Sigmoid colon (tissue), 3 donors: ENCODE data around the gene PRICKLE2.

ENCODE experiments used
- POLR2A ChIP-seq, 2 donors: fragments of 450-650 bp; IDR thresholded peaks; one replicate each; pipeline ENCODE4 v1.6.1; 2016; ENCODE audit warnings: antibody characterized with exemption in 2 of 2, mild to moderate bottlenecking in 2 of 2, moderate library complexity in 2 of 2
- TF ChIP-seq, protein P1 (sequence below), 4 experiments: fragments of 450-650 bp in 3 of 4; fragments of 200-600 bp in 1 of 4; IDR thresholded peaks; one replicate each; pipeline ENCODE4 v1.5.1; 2016 to 2019; ENCODE audit warnings: antibody characterized with exemption in 4 of 4, mild to moderate bottlenecking in 3 of 4, moderate library complexity in 2 of 4

DNA sequence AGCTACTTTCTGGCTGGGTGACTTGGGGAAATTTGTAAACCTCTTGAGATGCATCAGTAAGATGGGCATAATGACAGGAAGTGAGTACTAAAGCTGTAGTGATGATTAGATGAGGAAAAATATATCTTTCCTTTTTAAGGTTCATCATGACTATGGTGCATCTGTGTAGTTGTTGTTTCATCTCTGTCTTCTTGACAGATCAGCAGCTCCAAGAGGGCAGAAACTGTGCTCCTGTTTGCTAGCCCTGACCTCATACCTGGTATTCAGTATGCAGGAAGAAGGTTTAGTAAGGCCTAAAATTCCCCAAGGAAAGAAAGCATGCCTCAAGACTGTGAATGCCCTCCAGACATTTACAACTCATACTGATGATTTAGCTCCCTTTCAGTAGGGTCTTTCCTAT lies 119.5 kb downstream of the PRICKLE2 start:
- TF ChIP-seq, protein P1, sequence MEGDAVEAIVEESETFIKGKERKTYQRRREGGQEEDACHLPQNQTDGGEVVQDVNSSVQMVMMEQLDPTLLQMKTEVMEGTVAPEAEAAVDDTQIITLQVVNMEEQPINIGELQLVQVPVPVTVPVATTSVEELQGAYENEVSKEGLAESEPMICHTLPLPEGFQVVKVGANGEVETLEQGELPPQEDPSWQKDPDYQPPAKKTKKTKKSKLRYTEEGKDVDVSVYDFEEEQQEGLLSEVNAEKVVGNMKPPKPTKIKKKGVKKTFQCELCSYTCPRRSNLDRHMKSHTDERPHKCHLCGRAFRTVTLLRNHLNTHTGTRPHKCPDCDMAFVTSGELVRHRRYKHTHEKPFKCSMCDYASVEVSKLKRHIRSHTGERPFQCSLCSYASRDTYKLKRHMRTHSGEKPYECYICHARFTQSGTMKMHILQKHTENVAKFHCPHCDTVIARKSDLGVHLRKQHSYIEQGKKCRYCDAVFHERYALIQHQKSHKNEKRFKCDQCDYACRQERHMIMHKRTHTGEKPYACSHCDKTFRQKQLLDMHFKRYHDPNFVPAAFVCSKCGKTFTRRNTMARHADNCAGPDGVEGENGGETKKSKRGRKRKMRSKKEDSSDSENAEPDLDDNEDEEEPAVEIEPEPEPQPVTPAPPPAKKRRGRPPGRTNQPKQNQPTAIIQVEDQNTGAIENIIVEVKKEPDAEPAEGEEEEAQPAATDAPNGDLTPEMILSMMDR (IDR thresholded peaks at IDR 0.05): no peak
- TF ChIP-seq POLR2A (IDR thresholded peaks at IDR 0.05): no peak
